AG04449 (cell line): Measurements from ENCODE around the gene DRD4.

Experiments used
- CTCF ChIA-PET: fragments of 350-600 bp; formaldehyde crosslinking; extraction: SDS; loops from one replicate; lab custom pipeline; 2021; ENCODE audit warnings: antibody characterized with exemption; lab: Yijun Ruan, JAX
- POLR2A ChIA-PET: fragments of 400-600, 350-600 bp; formaldehyde crosslinking; extraction: SDS; loops from one replicate; lab custom pipeline; 2020; ENCODE audit warnings: antibody characterized with exemption, inconsistent platforms; lab: Yijun Ruan, JAX
- DNase-seq: peaks from one replicate; pipeline ENCODE4 v3.0.0-alpha.2; 2010; ENCODE audit warnings: low read depth, low spot score
- H3K4me3 ChIP-seq: 2 replicates; pipeline ENCODE4 v1.5.1; 2011; ENCODE audit warnings: low read depth, mild to moderate bottlenecking, control low read depth, low read length
- TF ChIP-seq, protein P1 (sequence below): IDR thresholded peaks from one replicate; pipeline ENCODE4 v1.5.1; 2011; ENCODE audit warnings: mild to moderate bottlenecking, moderate library complexity, low read length, control low read depth, inconsistent platforms; ENCODE audit not compliant: insufficient read depth; ENCODE audit errors: missing control alignments

DRD4 gene

GRCh38 chr11:619628-620050 is 17.4 kb upstream of the DRD4 start:
- ChIA-PET POLR2A (no interaction called here), CTCF (no interaction called here)
- TF ChIP-seq, protein P1, sequence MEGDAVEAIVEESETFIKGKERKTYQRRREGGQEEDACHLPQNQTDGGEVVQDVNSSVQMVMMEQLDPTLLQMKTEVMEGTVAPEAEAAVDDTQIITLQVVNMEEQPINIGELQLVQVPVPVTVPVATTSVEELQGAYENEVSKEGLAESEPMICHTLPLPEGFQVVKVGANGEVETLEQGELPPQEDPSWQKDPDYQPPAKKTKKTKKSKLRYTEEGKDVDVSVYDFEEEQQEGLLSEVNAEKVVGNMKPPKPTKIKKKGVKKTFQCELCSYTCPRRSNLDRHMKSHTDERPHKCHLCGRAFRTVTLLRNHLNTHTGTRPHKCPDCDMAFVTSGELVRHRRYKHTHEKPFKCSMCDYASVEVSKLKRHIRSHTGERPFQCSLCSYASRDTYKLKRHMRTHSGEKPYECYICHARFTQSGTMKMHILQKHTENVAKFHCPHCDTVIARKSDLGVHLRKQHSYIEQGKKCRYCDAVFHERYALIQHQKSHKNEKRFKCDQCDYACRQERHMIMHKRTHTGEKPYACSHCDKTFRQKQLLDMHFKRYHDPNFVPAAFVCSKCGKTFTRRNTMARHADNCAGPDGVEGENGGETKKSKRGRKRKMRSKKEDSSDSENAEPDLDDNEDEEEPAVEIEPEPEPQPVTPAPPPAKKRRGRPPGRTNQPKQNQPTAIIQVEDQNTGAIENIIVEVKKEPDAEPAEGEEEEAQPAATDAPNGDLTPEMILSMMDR = no peak
- no peak overlapping the region for H3K4me3 ChIP-seq
- no peak for DNase-seq

- TF ChIP-seq, protein P1 = no peak
- ChIA-PET POLR2A (no interaction called here), CTCF (no interaction called here)
- no peak for DNase-seq
- no peak overlapping the region for H3K4me3 ChIP-seq
Measured at GRCh38 chr11:620201-620600, 16.9 kb upstream of the DRD4 start.

DNA sequence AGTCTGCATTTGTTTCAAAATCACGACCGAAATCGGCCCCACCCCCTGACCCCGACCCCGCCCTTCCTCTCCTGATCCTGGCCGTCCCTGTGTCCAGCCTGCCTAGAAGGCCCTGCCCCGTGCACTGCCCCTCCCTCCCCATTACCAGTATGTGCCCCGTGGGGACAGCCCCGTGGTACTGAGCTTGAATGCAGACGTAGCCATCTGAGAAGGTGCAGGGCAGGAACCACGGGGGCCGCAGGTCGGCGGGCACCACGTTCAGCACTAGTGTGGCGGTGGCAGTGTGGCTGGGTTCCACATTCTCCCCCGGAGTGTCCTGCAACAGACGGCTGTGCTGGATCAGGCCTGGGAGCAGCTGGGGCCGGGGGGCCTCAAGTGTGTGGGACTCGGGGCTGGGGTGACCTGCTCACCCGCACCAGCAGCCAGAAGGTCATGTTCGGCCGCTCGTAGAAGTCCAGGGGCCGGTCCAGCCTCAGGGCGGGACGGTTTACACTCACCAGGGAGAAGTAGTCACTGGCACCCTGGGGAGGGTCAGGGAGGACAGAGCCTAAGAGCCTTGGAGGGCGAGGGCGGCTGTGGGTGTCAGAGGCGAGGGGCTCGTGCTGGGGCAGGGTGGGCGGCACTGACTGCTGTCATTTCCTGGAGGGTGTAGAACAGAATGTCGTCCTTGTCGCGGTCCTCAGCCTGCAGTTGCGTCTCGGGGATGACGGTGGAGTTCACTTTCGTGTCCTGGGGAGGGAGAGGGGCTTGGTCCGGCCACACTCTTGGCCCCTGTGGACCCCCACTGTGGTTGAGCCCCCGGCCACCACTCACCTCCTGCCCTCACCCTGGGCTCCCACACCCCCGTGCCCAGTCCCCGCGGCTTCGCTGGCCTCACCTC is 15.9 kb upstream of the DRD4 start:
- TF ChIP-seq, protein P1 = no peak
- CTCF ChIA-PET = no interaction called here
- POLR2A ChIA-PET = no interaction called here
- no peak for DNase-seq
- H3K4me3 ChIP-seq = no peak overlapping the region

DNA sequence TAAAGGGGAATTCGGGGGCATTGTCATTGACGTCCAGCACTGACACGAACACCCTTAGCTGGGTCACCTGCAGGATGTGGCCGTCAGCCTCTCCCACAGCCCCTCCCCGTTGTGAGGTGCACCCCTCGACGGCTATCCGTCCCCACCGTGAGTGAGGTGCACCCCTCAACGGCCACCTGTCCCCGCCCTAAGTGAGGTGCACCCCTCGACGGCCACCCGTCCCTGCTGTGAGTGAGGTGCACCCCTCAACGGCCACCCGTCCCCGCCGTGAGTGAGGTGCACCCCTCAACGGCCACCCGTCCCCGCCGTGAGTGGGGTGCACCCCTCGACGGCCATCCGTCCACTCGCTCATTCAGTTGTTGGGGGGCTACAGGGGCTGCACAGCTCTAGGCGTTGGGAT is 15.2 kb upstream of the DRD4 start:
- POLR2A ChIA-PET = no interaction called here
- no peak overlapping the region for H3K4me3 ChIP-seq
- CTCF ChIA-PET = no interaction called here
- DNase-seq = no peak
- TF ChIP-seq, protein P1 = no peak

- TF ChIP-seq, protein P1 = no peak
- POLR2A ChIA-PET = interaction anchor here (1.1 kb wide), 1 partner anchor 15 kb away, joined by 4 read pairs; no protein-coding TSS in a partner anchor
- no peak overlapping the region for H3K4me3 ChIP-seq
- no peak for DNase-seq
- CTCF ChIA-PET = no interaction called here
Measured at GRCh38 chr11:623349-623869, 13.7 kb upstream of the DRD4 start.

DNA sequence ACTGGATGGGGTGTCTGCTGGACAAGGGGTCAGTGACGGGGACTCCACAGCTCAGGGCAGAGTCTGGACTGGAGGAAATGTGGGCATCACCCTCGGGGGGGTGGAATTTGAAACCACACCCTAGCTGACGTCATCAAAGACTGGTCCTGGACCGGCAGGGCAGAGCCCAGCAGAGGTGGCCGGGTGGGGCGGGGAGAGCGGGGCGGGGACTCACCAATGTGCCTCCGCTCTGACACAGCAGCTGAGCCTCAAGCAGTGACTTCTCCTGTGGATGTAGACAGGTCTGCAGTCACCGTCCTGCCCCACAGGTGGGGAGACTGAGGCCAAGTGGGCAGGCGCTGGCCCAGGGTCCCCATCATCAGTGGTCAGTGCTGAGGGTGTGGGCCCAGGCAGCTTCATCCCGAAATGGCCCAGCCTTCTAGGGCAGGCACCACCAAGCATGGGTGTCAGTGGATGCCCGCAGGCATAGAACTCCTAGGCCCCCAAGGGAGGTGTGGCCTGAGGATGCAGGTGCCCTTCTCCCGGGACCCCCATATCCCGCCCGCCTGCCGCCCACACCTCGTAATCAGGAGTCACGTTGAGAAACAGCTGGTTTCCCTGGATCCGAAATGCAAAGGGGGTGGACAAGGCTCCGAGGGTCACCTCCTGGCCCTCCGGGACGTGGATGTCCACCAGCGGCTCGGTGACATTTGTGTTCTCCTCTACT is 12.9 kb upstream of the DRD4 start:
- no peak for DNase-seq
- ChIA-PET CTCF (no interaction called here), POLR2A (interaction anchor here (1.1 kb wide), 1 partner anchor 15 kb away, joined by 4 read pairs; no protein-coding TSS in a partner anchor)
- H3K4me3 ChIP-seq = no peak overlapping the region
- TF ChIP-seq, protein P1 = no peak
